PC-3 (cell line): ENCODE measurements around the gene SRCAP.

Source experiments
- CTCF ChIP-seq: fragments of 300-600 bp; sonication (generic); conservative IDR thresholded peaks from 2 replicates; pipeline ENCODE4 v1.5.1; 2017; ENCODE audit warnings: antibody characterized with exemption, low read depth, mild to moderate bottlenecking, low read length
- EZH2 ChIP-seq: fragments of 300-600 bp; sonication (generic); IDR thresholded peaks from one replicate; pipeline ENCODE4 v1.6.1; 2017; ENCODE audit warnings: antibody characterized with exemption, mild to moderate bottlenecking, low read length; ENCODE audit not compliant: unreplicated experiment

GRCh38 chr16:30728321-30728720 is 29.4 kb downstream of the SRCAP start:
- TF ChIP-seq EZH2: no peak
- TF ChIP-seq CTCF: no peak
